Measurements from ENCODE around the gene TRIM42. TPM values are rescaled to one million over a fixed set of nuclear protein-coding genes. Genes with fewer than 3 reads are reported as not detected.

TRIM42 gene
- total RNA-seq, 1 donor from 2014 or later: not detected

DNA sequence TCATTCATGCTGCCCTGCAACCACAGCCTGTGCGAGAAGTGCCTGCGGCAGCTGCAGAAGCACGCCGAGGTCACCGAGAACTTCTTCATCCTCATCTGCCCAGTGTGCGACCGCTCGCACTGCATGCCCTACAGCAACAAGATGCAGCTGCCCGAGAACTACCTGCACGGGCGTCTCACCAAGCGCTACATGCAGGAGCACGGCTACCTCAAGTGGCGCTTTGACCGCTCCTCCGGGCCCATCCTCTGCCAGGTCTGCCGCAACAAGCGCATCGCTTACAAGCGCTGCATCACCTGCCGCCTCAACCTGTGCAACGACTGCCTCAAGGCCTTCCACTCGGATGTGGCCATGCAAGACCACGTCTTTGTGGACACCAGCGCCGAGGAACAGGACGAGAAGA is 4.7 kb downstream of the TRIM42 start:
- Histone ChIP-seq H3K27ac (no peak overlapping the region), H3K27me3 (no peaks in the 10 kb centered on the region), H3K4me3 (no peak overlapping the region), H3K4me1 (no peaks in the 10 kb centered on the region), H3K36me3 (no peaks in the 10 kb centered on the region), H3K9me3 (no peaks in the 10 kb centered on the region)
- intact Hi-C loops (cut with DNase I): no loop called here
- TF ChIP-seq POLR2A (IDR thresholded peaks at IDR 0.05) (no peak), POLR2AphosphoS5 (IDR thresholded peaks at IDR 0.05; ENCODE audit: insufficient read depth in 1 of 2, low read depth in 1 of 2) (no peak)
- TF ChIP-seq, protein P1, sequence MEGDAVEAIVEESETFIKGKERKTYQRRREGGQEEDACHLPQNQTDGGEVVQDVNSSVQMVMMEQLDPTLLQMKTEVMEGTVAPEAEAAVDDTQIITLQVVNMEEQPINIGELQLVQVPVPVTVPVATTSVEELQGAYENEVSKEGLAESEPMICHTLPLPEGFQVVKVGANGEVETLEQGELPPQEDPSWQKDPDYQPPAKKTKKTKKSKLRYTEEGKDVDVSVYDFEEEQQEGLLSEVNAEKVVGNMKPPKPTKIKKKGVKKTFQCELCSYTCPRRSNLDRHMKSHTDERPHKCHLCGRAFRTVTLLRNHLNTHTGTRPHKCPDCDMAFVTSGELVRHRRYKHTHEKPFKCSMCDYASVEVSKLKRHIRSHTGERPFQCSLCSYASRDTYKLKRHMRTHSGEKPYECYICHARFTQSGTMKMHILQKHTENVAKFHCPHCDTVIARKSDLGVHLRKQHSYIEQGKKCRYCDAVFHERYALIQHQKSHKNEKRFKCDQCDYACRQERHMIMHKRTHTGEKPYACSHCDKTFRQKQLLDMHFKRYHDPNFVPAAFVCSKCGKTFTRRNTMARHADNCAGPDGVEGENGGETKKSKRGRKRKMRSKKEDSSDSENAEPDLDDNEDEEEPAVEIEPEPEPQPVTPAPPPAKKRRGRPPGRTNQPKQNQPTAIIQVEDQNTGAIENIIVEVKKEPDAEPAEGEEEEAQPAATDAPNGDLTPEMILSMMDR (IDR thresholded peaks at IDR 0.05): no peak
- DNase-seq (ENCODE audit: extremely low spot score in 2 of 2): no peak

DNA sequence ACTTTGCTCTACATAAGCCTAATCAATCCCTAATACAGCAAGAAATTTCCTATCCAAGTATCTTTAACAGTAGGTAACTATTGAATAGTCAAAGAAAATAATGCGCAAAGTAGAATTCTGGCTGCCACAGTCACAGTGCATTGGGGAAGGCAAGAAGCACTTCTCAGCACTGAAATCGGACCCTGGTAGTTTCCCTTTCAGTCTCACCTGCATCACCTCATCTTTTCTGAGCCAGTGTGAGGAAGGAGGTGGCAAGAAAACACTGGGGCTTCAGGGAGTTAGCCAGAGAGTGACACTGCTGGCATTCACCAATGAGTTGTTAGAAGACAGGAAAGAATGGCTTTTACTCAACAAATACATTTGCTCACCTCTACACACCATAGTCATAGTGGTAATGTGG is 8.3 kb downstream of the TRIM42 start:
- Histone ChIP-seq H3K9me3 (no peaks in the 10 kb centered on the region), H3K36me3 (no peaks in the 10 kb centered on the region), H3K4me1 (no peaks in the 10 kb centered on the region), H3K4me3 (no peak overlapping the region), H3K27ac (no peak overlapping the region), H3K27me3 (no peaks in the 10 kb centered on the region)
- intact Hi-C loops (cut with DNase I): no loop called here
- TF ChIP-seq, protein P1 (IDR thresholded peaks at IDR 0.05): no peak
- TF ChIP-seq POLR2AphosphoS5 (IDR thresholded peaks at IDR 0.05; ENCODE audit: insufficient read depth in 1 of 2, low read depth in 1 of 2) (no peak), POLR2A (IDR thresholded peaks at IDR 0.05) (no peak)
- no peak for DNase-seq (ENCODE audit: extremely low spot score in 2 of 2)

DNA sequence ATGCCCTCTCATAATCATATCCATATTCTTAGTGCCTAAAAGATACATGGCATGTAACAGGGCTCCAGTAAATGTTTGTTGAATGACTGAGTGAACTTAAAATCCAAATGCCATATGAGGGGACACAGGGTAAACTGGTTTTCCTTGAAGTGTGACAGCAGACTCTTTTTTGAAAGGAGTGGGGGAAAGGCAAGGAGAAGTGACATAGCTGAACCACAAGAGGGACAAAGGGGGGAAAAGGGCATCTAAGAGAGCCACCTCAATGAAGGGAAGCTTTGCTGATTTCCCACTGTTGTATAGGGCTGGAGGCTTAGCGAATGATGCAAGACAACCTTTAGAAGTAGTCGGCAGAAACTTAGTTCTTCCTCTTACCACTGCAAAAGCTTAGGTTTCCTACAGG is 9.1 kb downstream of the TRIM42 start:
- no peak for DNase-seq (ENCODE audit: extremely low spot score in 2 of 2)

GRCh38 chr3:140695361-140696061 is 17.6 kb downstream of the TRIM42 start:
- TF ChIP-seq POLR2AphosphoS5 (IDR thresholded peaks at IDR 0.05; ENCODE audit: insufficient read depth in 1 of 2, low read depth in 1 of 2): no peak
- TF ChIP-seq, protein P1 (IDR thresholded peaks at IDR 0.05): no peak
- no peak for TF ChIP-seq POLR2A (IDR thresholded peaks at IDR 0.05)
- H3K4me1 ChIP-seq: no peaks in the 10 kb centered on the region
- DNase-seq (ENCODE audit: extremely low spot score in 2 of 2): no peak
- no peaks in the 10 kb centered on the region for H3K36me3 ChIP-seq
- H3K27me3 ChIP-seq: no peaks in the 10 kb centered on the region
- H3K27ac ChIP-seq: no peak overlapping the region
- intact Hi-C loops (cut with DNase I): no loop called here
- H3K9me3 ChIP-seq: no peaks in the 10 kb centered on the region
- H3K4me3 ChIP-seq: no peak overlapping the region

More for the DNA sequence above, 9.1 kb downstream of the TRIM42 start:
- Histone ChIP-seq H3K36me3 (no peaks in the 10 kb centered on the region), H3K27ac (no peak overlapping the region), H3K4me3 (no peak overlapping the region), H3K9me3 (no peaks in the 10 kb centered on the region), H3K4me1 (no peaks in the 10 kb centered on the region), H3K27me3 (no peaks in the 10 kb centered on the region)
- intact Hi-C loops (cut with DNase I): no loop called here
- TF ChIP-seq POLR2A (IDR thresholded peaks at IDR 0.05): no peak
- TF ChIP-seq POLR2AphosphoS5 (IDR thresholded peaks at IDR 0.05; ENCODE audit: insufficient read depth in 1 of 2, low read depth in 1 of 2): no peak
- TF ChIP-seq, protein P1 (IDR thresholded peaks at IDR 0.05): no peak

GRCh38 chr3:140699516-140700231 is 21.8 kb downstream of the TRIM42 start:
- intact Hi-C loops (cut with DNase I): no loop called here
- H3K4me1 ChIP-seq: no peaks in the 10 kb centered on the region
- TF ChIP-seq POLR2AphosphoS5 (IDR thresholded peaks at IDR 0.05; ENCODE audit: insufficient read depth in 1 of 2, low read depth in 1 of 2) (no peak), POLR2A (IDR thresholded peaks at IDR 0.05) (no peak)
- TF ChIP-seq, protein P1 (IDR thresholded peaks at IDR 0.05): no peak
- no peaks in the 10 kb centered on the region for H3K9me3 ChIP-seq
- no peak for DNase-seq (ENCODE audit: extremely low spot score in 2 of 2)
- no peaks in the 10 kb centered on the region for H3K27me3 ChIP-seq
- no peak overlapping the region for H3K27ac ChIP-seq
- no peak overlapping the region for H3K4me3 ChIP-seq
- no peaks in the 10 kb centered on the region for H3K36me3 ChIP-seq
